Measurements from ENCODE around the gene EPG5. TPM values are rescaled to one million over a fixed set of nuclear protein-coding genes. Genes with fewer than 3 reads are reported as not detected.

EPG5 gene
- total and polyA plus RNA-seq, 7 donors, result 4.4 to 19.9 (median 11.9) TPM

DNA sequence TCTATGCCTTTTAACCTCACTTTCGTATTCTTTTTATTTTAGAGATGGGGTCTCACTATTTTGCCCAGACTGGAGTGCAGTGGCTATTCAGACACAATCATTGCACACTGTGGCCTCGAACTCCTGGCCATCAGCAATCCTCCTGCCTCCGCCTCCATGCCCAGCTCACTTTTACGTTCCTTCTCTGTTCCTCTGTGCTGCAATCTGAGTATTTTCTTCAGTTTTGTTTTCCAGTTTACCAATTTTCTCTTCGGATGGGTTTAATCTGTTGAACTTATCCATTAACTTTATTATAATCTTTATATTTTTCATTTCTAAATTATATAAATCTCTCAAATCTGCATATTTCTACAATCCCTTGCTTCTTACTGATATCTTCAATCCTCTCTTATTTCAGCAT lies 103.0 kb downstream of the EPG5 start:
- Histone ChIP-seq H3K4me1 (no peaks in the 10 kb centered on the region), H3K9me3 (no peaks in the 10 kb centered on the region), H3K4me3 (no peak overlapping the region), H3K36me3 (ENCODE audit: insufficient read depth in 1 of 2, low read depth in 1 of 2) (peaks cover 8 to 94% of the 10 kb centered on the region in 2 donors), H3K27ac (no peak overlapping the region), H3K27me3 (ENCODE audit: insufficient read depth in 3 of 3, low read length in 2 of 3) (no peaks in the 10 kb centered on the region)
- ATAC-seq (no peak), DNase-seq (no peak)
- WGBS, 3 donors, result 97 to 99% (median 97%) methylated on average over 5 of the region's 5 CpGs
- intact Hi-C loops (cut with DNase I), result loop anchor here in 1 of 2 donors (5.0 kb wide), 1 partner anchor 43 kb away; no protein-coding TSS in a partner anchor
- TF ChIP-seq, protein P1, sequence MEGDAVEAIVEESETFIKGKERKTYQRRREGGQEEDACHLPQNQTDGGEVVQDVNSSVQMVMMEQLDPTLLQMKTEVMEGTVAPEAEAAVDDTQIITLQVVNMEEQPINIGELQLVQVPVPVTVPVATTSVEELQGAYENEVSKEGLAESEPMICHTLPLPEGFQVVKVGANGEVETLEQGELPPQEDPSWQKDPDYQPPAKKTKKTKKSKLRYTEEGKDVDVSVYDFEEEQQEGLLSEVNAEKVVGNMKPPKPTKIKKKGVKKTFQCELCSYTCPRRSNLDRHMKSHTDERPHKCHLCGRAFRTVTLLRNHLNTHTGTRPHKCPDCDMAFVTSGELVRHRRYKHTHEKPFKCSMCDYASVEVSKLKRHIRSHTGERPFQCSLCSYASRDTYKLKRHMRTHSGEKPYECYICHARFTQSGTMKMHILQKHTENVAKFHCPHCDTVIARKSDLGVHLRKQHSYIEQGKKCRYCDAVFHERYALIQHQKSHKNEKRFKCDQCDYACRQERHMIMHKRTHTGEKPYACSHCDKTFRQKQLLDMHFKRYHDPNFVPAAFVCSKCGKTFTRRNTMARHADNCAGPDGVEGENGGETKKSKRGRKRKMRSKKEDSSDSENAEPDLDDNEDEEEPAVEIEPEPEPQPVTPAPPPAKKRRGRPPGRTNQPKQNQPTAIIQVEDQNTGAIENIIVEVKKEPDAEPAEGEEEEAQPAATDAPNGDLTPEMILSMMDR (IDR thresholded peaks at IDR 0.05), result no peak

DNA sequence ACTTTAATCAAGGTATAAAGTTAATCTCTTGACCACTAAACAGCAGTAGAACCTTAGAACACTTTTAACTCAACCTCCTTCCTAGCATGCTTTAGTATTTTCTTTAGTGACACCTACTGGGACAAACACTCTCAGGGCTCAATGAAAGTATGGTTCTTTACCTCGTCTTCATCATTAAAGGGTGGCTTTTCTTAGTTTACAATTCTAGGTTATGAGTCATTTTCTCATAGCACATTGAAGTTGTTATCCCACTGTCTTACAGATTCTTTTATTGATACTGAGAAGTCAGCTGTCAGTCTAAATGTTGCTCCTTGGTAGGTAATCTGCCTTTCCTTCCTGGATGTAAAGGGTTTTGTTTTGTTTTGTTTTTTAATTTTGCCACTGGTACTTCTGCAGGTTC lies 103.7 kb downstream of the EPG5 start:
- Histone ChIP-seq H3K27ac (no peak overlapping the region), H3K36me3 (ENCODE audit: insufficient read depth in 1 of 2, low read depth in 1 of 2) (peaks cover 8 to 100% of the 10 kb centered on the region in 2 donors), H3K9me3 (no peaks in the 10 kb centered on the region), H3K4me3 (no peak overlapping the region), H3K27me3 (ENCODE audit: insufficient read depth in 3 of 3, low read length in 2 of 3) (no peaks in the 10 kb centered on the region), H3K4me1 (no peaks in the 10 kb centered on the region)
- TF ChIP-seq, protein P1 (IDR thresholded peaks at IDR 0.05), result no peak
- intact Hi-C loops (cut with DNase I), result loop anchor here in 1 of 2 donors (5.0 kb wide), 1 partner anchor 44 kb away; no protein-coding TSS in a partner anchor
- WGBS, 3 donors, result 91 to 96% (median 94%) methylated on average over 1 of the region's 1 CpG
- ATAC-seq (no peak), DNase-seq (no peak)

DNA sequence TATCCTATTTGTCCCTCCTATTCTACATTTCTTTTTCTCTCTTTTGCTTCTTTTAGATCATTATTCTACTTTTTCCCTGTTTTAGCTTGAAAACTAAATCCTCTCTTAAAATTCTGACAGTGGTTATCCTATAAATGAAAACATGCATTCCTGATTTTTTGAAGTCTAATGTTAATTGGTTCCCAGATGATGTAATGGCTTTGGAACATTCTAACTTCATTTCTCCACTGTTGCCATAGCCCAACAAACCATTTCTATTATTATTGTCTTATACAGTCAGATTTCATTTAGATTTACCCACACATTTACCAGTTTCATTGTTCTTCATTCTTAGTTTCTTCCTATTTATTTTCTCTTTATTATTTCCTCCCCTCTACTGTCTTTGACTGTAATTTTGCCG lies 105.2 kb downstream of the EPG5 start:
- ATAC-seq, result no peak
- Histone ChIP-seq H3K27me3 (ENCODE audit: insufficient read depth in 3 of 3, low read length in 2 of 3) (no peaks in the 10 kb centered on the region), H3K4me3 (no peak overlapping the region), H3K4me1 (no peaks in the 10 kb centered on the region), H3K27ac (no peak overlapping the region), H3K36me3 (ENCODE audit: insufficient read depth in 1 of 2, low read depth in 1 of 2) (peaks cover 9 to 100% of the 10 kb centered on the region in 2 donors), H3K9me3 (no peaks in the 10 kb centered on the region)
- no peak for DNase-seq
- intact Hi-C loops (cut with DNase I), result loop anchor here in 1 of 2 donors (5.0 kb wide), 1 partner anchor 45 kb away; no protein-coding TSS in a partner anchor
- TF ChIP-seq, protein P1 (IDR thresholded peaks at IDR 0.05), result no peak
- WGBS, 3 donors, result 95 to 98% (median 98%) methylated on average over 1 of the region's 1 CpG

GRCh38 chr18:45860971-45861370 lies 106.2 kb downstream of the EPG5 start:
- DNase-seq, result no peak
- no peak for ATAC-seq
- WGBS, 3 donors, result 90 to 96% (median 90%) methylated on average over 3 of the region's 3 CpGs
- Histone ChIP-seq H3K27ac (no peak overlapping the region), H3K27me3 (ENCODE audit: insufficient read depth in 3 of 3, low read length in 2 of 3) (no peaks in the 10 kb centered on the region), H3K9me3 (no peaks in the 10 kb centered on the region), H3K4me1 (no peaks in the 10 kb centered on the region), H3K36me3 (ENCODE audit: insufficient read depth in 1 of 2, low read depth in 1 of 2) (peaks cover 7 to 100% of the 10 kb centered on the region in 2 donors), H3K4me3 (no peak overlapping the region)
- intact Hi-C loops (cut with DNase I), result loop anchor here in 1 of 2 donors (5.0 kb wide), 1 partner anchor 46 kb away; no protein-coding TSS in a partner anchor
- TF ChIP-seq, protein P1 (IDR thresholded peaks at IDR 0.05), result no peak

- H3K4me1 ChIP-seq, result no peaks in the 10 kb centered on the region
- intact Hi-C loops (cut with DNase I), result loop anchor here in 1 of 2 donors (5.0 kb wide), 1 partner anchor 47 kb away; no protein-coding TSS in a partner anchor
- TF ChIP-seq, protein P1 (IDR thresholded peaks at IDR 0.05), result no peak
- peaks cover 8 to 100% of the 10 kb centered on the region in 2 donors for H3K36me3 ChIP-seq (ENCODE audit: insufficient read depth in 1 of 2, low read depth in 1 of 2)
- no peak for ATAC-seq
- 86 to 96% (median 91%) methylated on average over 4 of the region's 4 CpGs for WGBS, 3 donors
- H3K27ac ChIP-seq, result no peak overlapping the region
- no peaks in the 10 kb centered on the region for H3K27me3 ChIP-seq (ENCODE audit: insufficient read depth in 3 of 3, low read length in 2 of 3)
- no peaks in the 10 kb centered on the region for H3K9me3 ChIP-seq
- DNase-seq, result no peak
- H3K4me3 ChIP-seq, result no peak overlapping the region
These were observed 106.6 kb downstream of the EPG5 start for GRCh38 chr18:45860492-45860891.

Measured in psoas muscle (tissue), 8 donors.